NK-92 (cell line): ENCODE measurements around the gene CDK19.

ENCODE experiments used
- DNase-seq: peaks from one replicate; lab custom pipeline; 2025; ENCODE audit not compliant: unreplicated experiment; lab: John Stamatoyannopoulos, UW

The CDK19 gene

DNA sequence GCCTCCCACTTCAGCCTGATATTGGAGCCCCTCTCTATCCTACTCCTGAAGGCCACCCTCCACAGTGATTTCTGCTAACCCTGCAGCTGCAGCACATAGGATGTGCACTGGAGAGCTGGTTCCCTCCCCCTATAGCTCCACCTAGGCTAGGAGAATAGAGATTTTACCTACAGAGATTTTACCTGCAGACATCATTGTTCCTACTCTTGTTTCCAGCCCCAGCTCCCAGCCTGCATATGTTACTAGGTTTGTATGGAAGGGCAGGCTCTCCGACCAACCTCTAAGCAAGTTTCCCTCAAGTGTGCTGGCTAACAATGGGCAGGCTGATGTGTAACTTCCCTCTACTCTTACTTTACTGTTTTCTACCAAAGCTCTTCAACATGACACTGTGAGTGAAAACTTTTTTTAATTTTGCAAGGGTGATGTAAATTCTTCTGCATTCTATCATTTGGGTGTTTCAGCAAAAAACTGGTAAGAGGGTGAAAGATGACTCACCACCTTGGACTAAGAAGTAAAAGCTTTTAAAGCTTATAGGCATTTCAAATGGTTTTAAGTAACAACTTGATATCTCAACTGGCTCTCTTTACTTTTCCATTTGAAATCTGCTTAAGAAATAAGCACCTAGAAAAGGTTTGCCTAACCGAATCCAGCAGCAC, 106.8 kb downstream of the CDK19 start:
- no peak for DNase-seq

DNA sequence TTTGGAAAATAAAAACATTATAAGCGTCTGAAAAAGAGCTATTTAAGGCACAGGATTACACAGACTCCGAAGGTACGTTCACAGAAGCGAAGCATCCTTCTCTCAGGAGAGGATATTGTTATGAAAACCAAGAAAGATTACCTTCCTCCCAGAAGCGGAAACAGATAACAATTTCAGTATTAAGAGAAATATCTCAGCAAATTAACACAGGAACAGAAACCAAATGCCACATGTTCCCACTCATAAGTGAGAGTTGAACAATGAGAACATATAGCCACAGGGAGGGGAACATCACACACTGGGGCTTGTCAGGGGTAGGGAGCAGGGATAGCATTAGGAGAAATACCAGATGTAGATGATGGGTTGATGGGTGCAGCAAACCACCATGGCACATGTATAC, 109.7 kb downstream of the CDK19 start:
- DNase-seq, result no peak

DNA sequence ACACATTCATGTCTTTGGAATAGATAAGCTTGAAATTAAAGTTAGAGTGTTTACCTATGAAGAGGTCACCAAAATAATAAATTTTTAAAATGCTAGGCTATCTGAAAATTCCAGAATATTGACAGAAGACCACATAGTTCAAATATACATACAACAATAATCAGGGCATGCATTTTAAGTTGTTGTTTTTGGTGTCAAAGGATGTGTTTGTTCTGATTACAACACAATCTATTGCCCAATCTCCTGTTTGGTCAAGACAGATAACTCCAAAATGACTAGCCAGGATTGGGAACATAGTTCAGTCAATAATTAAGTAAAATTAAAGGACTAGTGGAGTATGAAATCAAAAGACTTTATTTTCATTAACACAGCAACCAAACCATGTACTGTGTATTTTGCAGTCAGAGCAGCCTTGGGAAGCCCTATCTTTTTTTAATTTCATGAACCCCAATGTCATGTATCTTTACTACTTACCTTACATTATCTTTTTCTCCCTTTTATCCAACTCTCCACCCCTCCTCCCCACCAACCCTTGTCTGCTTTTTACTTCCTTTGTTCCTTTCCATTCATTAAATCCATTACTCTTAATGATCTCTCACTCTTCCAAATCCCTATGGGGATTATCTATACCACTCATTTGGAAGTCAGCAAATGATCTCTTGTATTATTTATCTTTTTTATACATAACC, 111.2 kb downstream of the CDK19 start:
- no peak for DNase-seq

DNA sequence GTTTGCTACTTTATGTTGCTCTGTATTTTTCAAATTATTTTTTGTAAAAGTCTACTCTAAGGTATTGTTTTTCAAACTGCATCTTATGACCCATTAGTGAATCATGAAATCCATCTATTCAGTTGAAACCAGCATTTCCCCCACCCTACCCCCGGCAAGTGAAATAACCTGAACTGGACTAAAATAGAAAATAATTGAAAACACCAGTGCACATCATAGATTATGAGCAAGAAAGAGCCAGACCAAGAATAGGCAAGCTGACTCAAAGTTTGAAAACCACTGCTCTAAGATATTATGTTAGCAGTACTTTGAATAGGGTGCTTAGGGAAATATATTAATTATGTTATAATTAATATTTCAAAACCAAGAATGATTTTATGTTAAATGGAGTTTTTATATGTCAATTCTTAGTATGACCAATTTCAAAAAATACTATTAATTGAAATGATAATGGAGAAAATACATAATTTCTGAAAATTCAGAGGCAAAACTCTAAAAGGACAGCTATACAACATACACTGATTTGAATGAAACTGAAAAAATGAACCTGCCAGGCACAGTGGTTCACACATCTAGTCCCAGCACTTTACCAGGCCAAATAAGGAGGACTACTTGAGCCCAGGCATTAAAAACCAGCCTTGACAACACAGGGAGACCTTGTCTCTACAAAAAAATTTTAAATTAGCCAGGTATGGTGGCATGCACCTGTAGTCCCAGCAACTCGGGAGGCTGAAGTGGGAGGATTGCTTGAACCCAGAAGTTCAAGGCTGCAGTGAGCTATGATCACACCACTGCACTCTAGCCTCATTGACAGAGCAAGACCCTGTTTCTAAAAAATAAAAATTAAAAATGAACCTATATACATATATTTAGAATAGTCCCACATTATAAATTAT, 112.0 kb downstream of the CDK19 start:
- DNase-seq, result no peak

DNA sequence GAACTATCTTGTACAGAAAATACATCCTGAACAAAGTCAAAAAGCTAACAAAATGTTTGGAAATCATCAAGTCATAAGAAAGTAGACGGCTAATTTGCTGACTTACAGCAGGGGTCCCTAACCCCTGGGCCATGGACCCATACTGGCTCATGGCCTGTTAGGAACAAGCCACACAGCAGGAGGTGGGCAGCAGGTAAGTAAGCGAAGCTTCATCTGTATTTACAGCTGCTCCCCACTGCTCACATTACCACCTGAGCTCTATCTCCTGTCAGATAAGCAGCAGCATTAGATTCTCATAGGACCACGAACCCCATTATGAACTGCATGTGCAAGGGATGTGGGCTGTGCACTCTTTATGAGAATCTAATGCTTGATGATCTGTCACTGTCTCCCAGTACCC, 115.5 kb downstream of the CDK19 start:
- DNase-seq, result no peak

DNA sequence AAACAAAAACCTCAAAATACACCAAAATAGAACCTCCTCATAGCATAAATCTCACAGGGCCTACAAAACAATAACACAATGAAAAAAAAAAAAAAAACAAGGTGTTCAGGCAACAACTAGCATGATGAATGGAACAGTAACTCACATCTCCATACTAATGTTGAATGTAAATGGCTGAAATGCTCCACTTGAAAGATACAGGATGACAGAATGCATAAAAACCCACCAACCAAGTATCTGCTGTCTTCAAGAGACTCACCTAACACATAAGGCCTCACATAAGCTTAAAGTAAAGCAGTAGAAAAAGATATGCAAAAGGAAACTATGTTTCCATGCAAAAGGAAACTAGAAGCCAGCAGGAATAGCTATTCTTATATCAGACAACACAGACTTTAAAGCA, 121.3 kb downstream of the CDK19 start:
- DNase-seq, result no peak

DNA sequence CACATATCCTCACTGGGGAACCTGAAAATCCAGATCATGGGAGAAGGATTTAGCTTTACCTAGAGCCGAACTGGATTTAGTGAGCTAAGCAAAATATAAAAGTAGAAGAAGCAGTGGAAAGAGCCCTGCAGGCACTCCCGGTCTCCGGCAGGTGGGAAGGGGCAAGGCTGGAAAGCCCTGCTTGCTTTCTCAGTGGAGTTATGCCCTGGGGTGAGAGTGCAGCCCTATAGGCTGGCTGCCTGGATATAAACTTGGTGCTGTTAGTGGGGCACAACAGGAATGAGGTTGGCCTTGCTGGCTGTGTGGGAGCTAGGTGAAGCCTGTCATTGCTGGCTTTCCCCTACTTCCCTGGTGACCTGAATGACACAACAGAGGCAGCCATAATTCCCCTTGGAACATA, 122.0 kb downstream of the CDK19 start:
- no peak for DNase-seq

DNA sequence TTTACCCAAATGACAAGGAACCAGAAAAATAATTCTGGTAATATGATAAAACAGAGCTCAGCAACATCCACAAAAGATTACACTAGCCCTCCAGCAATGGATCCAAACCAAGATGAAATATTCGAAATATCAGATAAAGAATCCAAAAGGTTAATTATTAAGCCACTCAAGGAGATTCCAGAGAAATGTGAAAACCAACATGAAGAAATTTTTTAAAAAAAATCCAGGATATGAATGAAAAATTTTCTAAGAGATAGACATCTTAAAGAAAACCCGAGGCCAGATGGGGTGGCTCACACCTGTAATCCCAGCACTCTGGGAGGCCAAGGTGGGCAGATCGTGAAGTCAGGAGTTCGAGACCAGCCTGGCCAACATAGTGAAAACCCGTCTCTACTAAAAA, 124.4 kb downstream of the CDK19 start:
- no peak for DNase-seq

DNA sequence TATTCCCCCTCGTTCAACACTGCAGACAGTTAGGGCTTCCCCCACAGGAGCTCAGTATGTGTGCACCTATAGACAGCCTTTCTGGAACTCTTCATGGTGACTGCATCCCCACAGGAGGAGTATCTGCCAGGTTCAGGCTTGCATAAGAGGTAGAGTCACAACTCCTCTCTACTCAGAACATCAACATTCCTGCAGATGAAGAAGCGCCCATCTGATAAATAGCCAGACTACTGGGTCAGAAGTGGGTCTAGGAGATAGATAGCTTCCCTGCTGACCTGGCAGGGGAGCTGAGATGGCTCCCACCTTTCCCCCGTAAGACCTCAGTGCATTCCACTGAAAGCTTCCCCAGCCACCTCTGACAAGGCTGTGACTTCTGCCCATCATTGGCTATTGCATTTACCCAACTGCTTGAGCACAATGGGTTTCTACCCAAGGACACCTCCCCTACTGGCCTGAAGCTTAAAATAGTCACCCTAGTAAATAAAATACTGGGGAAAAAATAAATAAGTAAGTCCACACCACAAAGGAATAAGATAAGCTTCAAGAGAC, 125.1 kb downstream of the CDK19 start:
- no peak for DNase-seq

DNA sequence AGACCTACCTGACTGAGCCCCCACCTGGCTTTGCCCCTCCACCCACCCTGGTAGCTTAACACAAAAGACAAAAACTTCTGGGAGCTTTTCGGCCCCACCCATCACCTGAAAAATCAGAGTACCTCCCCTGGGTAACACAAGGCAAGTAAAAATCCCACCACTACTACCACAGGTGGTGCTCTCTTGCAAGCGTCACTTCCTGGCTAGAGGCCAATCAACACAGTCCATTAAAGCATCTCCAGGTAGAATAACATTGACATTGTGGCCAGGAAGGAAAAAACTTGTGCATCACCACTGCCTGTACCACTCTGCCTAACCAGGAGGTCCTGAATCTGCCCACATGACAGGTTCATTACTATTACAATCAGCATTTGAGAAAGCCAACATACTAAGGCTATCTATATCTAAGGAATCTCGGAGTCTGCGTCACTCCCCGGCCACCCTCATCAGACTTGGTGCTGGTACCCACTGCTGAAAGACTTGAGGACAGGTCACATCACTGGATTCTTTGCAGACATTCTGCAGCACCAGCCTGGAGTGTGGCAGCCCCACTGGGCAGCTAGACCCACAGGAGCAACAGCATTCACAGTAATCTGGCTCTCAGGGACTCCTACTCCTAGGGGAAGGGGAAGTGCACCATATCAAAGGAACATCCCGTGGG, 125.9 kb downstream of the CDK19 start:
- DNase-seq, result no peak

DNA sequence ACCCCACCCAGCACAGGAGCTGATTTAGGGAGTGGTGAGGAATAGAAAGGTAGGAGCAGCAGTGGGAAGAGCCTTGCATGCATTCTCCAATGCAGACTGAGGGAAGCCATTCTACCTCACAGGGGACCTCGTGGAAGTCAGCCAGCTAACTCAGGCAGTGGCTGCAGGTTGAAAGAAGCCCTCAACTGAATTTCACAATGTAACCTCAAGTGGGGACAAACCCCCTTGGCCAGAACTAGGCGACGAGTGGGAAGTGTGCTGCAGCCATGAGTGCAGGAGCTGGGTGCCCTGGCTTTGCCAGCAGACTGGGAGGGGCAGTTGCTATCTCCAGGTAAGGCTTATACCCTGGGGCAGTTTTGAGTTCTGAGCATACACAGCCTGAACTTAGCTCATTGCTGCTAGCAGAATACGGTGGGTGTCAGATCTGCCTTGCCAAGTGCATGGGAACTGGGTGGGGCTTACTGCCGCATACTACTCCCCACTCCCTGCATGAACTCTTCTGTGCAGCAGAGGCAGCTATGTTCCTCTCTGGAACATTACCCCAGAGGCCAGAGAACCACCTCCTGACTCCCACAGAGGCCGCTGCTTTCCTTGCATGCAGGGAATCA, 126.5 kb downstream of the CDK19 start:
- no peak for DNase-seq

DNA sequence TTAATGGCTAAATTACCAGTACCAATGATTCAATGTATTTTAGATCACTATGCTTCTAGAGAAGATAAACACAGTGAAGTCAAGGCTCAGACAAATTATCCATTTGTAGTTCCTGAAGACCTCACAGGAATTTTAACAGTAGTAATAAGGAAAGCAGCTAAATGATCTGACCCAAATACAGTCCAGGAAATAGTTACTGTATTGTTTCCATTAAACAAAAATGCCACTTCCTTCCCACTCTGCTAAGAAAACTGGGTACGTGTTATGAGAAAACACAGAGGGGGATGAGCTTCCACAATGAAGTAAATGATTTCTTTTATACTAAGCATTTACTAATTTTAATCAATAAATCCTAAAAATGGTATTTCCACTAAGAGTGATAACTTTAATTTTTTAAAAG, 127.9 kb downstream of the CDK19 start:
- no peak for DNase-seq

DNA sequence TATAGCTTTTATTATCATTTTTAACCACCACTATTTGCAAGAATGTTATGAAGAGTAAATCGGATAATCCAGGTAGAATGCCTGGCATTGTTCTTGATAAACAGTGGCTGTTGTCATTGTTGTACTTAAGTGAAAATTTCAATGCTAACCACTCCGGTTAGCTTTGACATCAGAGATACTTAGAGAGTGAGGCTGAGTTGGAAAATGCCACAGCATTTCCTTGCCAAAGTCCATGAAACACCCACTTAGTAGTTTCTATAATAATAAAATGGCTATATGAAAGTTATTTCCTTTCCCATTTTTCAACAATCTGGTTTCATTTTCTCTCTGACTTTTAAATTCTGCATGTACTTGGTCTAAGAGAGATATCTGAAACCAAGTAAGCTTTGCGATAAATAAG, 132.0 kb downstream of the CDK19 start:
- no peak for DNase-seq

DNA sequence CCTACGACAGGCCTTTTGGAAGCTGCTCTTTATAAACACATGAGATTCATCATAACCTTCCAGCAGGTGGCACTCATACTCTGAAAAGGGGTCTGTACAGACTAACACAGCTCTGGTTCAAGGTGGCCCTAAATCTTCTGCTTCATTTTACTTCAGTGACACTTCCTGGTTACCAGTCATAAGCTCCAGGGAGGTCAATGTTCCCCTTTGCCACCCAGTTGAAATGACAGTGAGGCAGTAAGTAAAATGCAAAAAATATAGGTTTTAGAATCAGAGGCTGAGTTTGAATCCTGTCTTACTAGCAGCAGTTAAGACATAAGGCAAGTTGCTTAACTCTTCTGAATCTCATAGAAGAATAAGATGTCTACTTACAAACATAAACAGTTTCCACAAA, 132.8 kb downstream of the CDK19 start:
- DNase-seq, result no peak

DNA sequence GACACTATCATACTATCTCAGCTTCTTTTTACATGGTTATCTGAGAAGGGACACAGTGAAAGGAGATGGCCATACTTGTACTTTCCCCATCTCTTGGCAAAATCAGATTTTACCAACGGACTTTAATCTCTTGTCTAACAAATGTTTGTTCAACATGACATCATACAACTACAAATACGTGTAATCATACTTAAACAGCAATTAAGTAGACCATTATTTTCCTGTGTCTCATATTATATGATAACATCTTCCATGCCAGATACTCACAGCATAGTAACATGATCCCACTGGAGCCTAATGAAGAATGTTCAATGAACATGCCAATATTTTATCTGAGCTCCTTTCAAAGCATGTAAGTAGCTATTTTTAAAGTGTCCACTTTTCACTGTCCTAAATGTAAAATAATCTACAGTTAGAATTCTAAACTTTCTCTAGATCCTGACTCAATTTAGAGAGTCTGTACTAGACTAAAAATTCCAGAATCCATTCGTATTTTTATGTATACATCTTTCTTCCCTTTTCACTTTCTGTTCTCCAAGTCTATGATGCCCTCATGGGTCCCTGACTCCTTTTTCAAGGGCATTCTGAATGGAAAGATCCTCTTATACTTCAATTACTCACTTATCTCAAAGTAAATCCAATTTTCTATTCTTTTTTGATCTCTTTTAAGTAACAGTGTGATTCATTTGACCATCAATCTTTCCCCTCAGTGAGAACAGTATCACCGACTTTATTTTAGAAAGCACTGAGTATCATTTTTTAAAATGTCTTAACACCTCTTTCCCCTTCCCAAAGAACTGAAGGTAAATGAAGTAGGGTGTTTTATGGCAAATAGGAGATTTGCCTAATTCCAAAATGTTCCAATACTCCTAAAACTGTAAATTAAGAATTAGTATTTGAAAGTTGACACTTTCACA, 133.5 kb downstream of the CDK19 start:
- DNase-seq, result no peak

DNA sequence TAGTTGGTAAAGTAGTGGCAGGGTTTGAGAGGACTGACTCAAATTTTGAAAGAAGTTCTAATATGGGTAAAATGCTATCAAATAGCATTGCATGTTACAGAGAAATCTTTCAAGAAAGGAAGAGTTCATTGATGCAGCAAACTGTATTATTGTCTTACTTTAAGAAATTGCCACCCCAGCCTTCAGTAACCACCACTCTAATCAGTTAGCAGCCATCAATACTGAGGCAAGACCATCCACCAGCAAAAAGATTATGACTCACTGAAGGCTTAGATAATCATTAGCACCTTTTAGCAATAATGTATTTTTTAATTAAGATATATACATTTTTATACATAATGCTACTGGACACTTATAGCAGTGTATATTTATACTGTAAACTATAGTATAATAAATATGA, 138.9 kb downstream of the CDK19 start:
- no peak for DNase-seq

DNA sequence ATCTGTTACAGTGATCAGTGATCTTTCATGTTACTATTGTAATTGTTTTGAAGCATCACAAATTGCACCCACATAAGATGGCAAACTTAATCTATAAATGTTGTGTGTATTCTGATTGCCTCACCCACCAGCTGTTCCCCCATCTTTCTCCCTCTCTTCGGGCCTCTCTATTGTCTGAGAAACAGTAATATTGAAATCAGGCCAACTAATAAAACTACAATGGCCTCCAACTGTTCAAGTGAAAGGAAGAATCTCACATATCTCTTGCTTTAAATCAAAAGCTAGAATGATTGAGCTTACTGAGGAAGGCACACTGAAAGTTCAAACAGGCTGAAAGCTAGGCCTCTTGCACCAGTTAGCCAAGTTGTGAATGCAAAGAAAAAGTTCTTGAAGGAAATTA, 141.2 kb downstream of the CDK19 start:
- DNase-seq, result no peak

DNA sequence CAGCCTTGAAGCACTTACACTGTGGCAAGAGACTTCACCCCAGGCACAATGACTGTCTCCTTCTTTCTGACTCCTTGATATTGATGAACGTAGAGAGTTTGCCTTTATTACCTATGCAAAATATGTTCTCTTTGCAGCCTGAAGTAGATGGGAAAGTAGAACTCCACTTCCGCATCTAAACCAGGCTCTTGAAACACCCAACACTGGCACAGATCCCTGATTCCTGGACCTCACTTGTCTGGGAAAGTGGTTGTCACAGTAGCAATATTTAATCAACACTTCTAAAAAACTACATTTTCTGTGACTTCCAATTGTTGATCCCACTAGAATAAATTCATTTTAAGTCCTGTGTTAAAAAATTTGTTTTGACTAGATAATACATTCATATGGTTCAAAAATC, 143.1 kb downstream of the CDK19 start:
- DNase-seq, result no peak

DNA sequence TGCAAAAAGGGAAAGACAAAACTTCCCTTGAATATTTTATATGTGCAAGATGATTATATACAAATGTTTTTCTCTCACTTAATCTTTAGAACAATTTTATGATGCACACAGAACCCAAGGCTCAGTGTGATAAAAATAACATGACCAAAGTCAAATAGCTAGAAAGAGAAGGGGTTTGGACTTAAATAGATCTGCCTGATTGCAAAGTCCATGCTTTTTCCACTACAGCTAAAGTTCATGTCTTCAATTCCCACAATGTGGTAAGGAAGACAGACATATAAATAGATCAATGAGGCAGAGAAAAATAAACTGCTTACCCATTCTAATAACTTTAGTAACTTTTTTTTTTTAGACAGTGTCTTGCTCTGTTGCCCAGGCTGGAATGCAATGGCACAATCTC, 143.8 kb downstream of the CDK19 start:
- no peak for DNase-seq

DNA sequence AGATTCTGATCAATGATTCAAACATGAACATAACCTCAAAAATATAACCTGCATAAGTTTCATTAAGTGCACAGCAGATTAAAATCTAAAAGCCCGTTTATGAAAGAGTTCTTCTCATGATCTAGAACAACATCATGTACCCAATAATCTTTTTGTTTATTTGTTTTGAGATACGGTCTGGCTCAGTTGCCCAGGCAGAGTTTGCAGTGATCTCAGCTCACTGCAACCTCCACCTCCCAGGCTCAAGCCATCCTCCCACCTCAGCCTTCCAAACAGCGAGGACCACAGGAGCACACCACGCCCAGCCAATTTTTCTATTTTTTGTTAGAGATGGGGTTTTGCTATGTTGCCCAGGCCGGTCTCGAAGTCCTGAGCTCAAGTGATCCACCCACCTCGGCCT, 149.7 kb downstream of the CDK19 start:
- no peak for DNase-seq
